MG63 (cell line): Measurements from ENCODE around the gene GCN1. TPM values are rescaled to one million over a fixed set of nuclear protein-coding genes. Genes with fewer than 3 reads are reported as not detected.

Experiments used
- DNase-seq: peaks from one replicate; pipeline ENCODE4 v3.0.0-alpha.2; 2020
- H3K27me3 ChIP-seq: fragments of 250-450 bp; sonication (Bioruptor Pico); 2 replicates; pipeline ENCODE4 v1.5.1; 2020; ENCODE audit warnings: mild to moderate bottlenecking, moderate library complexity
- H3K36me3 ChIP-seq: fragments of 250-450 bp; sonication (Bioruptor Pico); 2 replicates; pipeline ENCODE4 v1.5.1; 2020; ENCODE audit warnings: mild to moderate bottlenecking, moderate library complexity
- H3K4me3 ChIP-seq: fragments of 250-450 bp; sonication (Bioruptor Pico); 2 replicates; pipeline ENCODE4 v1.5.1; 2020; ENCODE audit warnings: mild to moderate bottlenecking, moderate library complexity
- H3K9me3 ChIP-seq: fragments of 250-450 bp; sonication (Bioruptor Pico); 2 replicates; pipeline ENCODE4 v1.5.1; 2020; ENCODE audit warnings: mild to moderate bottlenecking, moderate library complexity
- total RNA-seq: library from RNA; depleted of rRNA; stranded (reverse); fragments of >200 nt; shearing (Covaris generic); gene quantifications from 2 replicates; pipeline ENCODE4 v1.2.3, GENCODE V29; 2014; ENCODE audit warnings: low replicate concordance

Gene GCN1
- total RNA-seq, 1 experiment from 2014 or later, result 76.8 TPM

DNA sequence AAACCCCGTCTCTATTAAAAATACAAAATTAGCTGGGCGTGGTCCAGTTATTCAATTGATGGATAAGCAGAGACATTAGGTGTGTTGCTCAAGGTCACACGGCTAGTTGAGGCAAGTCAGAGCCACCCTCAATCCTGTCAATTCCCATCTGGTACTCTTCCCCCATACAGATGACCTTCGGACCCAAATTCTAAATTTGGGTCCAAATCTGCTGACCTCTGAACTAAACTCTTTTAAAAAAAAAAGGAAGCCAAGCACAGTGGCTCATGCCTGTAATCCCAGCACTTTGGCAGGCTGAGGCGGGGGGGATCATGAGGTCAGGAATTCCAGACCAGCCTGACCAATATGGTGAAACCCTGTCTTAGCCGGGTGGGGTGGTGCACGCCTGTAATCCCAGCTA is 23.9 kb downstream of the GCN1 start:
- Histone ChIP-seq H3K4me3 (no peak overlapping the region), H3K9me3 (no peaks in the 10 kb centered on the region), H3K27me3 (no peaks in the 10 kb centered on the region), H3K36me3 (peaks cover 68% of the 10 kb centered on the region)
- no peak for DNase-seq

- Histone ChIP-seq H3K36me3 (peaks cover 65% of the 10 kb centered on the region), H3K9me3 (no peaks in the 10 kb centered on the region), H3K27me3 (no peaks in the 10 kb centered on the region), H3K4me3 (no peak overlapping the region)
- DNase-seq, result no peak
Observed at GRCh38 chr12:120169946-120170345, 24.6 kb downstream of the GCN1 start.

DNA sequence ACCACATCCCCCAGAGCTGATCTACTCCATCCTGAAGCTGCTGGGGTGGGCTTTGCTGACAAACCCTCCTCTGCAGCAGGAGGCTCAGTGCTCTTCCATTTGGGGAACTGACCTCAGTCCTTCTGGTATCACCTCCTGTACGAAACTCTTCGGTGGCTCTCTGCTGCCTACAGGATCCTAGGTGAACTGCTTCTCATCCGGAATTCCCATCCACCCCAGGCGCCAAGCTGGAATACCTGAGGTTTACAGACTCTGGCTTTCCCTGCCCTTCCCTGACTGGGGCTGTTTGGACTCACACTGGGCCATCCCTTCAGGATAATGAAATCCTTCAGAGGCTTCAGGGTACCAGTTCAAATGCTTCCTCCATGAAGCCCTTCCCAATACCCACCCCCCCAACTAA is 26.2 kb downstream of the GCN1 start:
- no peak for DNase-seq
- H3K27me3 ChIP-seq, result no peaks in the 10 kb centered on the region
- no peak overlapping the region for H3K4me3 ChIP-seq
- H3K36me3 ChIP-seq, result peaks cover 66% of the 10 kb centered on the region
- no peaks in the 10 kb centered on the region for H3K9me3 ChIP-seq

GRCh38 chr12:120167529-120168095 is 26.9 kb downstream of the GCN1 start:
- Histone ChIP-seq H3K9me3 (no peaks in the 10 kb centered on the region), H3K27me3 (no peaks in the 10 kb centered on the region), H3K4me3 (no peak overlapping the region), H3K36me3 (peaks cover 68% of the 10 kb centered on the region)
- DNase-seq, result no peak

GRCh38 chr12:120164293-120164692 is 30.2 kb downstream of the GCN1 start:
- DNase-seq, result no peak
- H3K9me3 ChIP-seq, result no peaks in the 10 kb centered on the region
- H3K4me3 ChIP-seq, result no peak overlapping the region
- H3K27me3 ChIP-seq, result no peaks in the 10 kb centered on the region
- H3K36me3 ChIP-seq, result peaks cover 72% of the 10 kb centered on the region

- no peak overlapping the region for H3K4me3 ChIP-seq
- peaks cover 74% of the 10 kb centered on the region for H3K36me3 ChIP-seq
- H3K9me3 ChIP-seq, result no peaks in the 10 kb centered on the region
- no peaks in the 10 kb centered on the region for H3K27me3 ChIP-seq
- no peak for DNase-seq
Observed at GRCh38 chr12:120162763-120163162, 31.8 kb downstream of the GCN1 start.

DNA sequence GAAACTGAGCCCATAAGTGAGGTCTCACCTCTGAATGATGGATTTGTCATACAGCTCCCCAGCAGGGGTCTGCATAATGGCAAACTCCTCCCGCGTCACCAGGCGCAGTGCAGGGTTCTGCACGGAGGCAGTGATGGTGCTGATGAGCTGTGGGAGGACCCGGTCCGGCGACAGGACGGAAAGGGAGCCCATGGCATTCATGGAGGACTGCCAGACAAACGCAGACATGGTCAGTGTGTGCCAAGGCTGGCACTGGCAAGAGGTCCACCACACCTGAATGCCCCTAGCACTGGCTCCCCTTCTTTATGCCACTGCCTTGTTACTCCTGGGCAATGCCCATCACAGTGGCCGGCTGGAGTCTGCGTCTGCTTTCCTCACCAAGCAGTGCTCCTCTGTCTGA is 32.7 kb downstream of the GCN1 start:
- no peak for DNase-seq
- Histone ChIP-seq H3K36me3 (peaks cover 78% of the 10 kb centered on the region), H3K4me3 (no peak overlapping the region), H3K9me3 (no peaks in the 10 kb centered on the region), H3K27me3 (no peaks in the 10 kb centered on the region)

DNA sequence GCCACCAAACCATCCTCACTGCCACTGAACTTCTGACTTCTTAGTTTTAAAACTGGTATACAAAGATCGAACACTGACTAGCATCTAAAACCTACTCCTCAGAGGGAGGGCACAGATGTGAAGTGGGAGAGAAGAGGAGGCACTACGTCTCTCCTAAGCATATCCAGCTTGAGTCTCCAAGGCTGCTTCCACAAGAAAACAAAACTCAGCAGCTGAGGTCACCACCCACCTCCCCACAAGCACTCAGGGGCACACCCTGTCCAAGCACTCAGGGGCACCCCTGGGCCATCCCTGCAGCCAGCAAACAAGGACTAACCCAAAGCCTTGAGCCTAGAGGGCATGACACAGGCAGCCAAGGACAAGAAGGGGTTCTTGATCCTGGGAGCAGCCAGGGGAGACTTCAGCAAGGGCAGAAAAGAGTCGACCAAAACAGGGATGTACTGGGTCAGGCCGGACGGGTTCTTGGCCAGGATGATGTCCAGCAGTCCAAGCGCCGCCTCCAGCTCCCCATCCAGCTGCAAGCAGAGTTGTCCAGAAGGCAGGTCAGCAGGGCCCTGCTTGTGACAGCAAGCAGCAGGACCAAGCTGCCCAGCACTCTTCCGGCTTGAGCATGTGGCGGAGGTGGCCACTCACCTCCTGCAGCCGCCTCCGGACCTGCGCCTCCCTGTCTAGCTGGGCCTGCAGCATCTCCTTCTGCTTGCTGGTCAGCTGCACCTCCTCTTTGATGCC is 34.8 kb downstream of the GCN1 start:
- H3K36me3 ChIP-seq, result peaks cover 91% of the 10 kb centered on the region
- DNase-seq, result no peak
- H3K27me3 ChIP-seq, result no peaks in the 10 kb centered on the region
- H3K9me3 ChIP-seq, result no peaks in the 10 kb centered on the region
- no peak overlapping the region for H3K4me3 ChIP-seq

GRCh38 chr12:120158351-120158750 is 36.2 kb downstream of the GCN1 start:
- H3K36me3 ChIP-seq, result peaks cover 93% of the 10 kb centered on the region
- no peak overlapping the region for H3K4me3 ChIP-seq
- no peaks in the 10 kb centered on the region for H3K27me3 ChIP-seq
- H3K9me3 ChIP-seq, result no peaks in the 10 kb centered on the region
- DNase-seq, result no peak

DNA sequence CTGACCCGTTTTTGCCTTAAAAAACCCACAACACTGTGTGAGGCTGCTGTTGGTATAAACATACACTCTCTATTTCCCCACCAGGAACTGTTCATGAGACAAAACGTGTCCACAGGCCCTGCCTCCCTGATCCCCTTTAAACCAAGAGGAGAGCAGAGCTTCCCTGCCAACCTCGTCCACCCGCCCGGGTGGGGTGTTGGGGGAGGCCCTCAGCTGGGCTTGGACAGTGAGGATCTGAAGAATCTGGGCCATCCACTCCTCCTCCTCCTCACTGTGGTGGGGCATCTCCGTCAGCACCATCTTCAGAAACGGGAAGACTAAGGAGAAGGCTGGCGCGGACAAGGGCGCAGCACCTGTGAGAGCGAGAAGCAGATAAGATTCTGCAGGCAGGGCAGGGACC is 36.8 kb downstream of the GCN1 start:
- Histone ChIP-seq H3K27me3 (no peaks in the 10 kb centered on the region), H3K9me3 (no peaks in the 10 kb centered on the region), H3K4me3 (no peak overlapping the region), H3K36me3 (peaks cover 93% of the 10 kb centered on the region)
- no peak for DNase-seq

GRCh38 chr12:120156315-120157259 is 37.9 kb downstream of the GCN1 start:
- DNase-seq, result no peak
- Histone ChIP-seq H3K27me3 (no peaks in the 10 kb centered on the region), H3K4me3 (no peak overlapping the region), H3K9me3 (no peaks in the 10 kb centered on the region), H3K36me3 (peaks cover 87% of the 10 kb centered on the region)

GRCh38 chr12:120155072-120155471 is 39.4 kb downstream of the GCN1 start:
- no peak overlapping the region for H3K4me3 ChIP-seq
- no peaks in the 10 kb centered on the region for H3K27me3 ChIP-seq
- no peaks in the 10 kb centered on the region for H3K9me3 ChIP-seq
- no peak for DNase-seq
- H3K36me3 ChIP-seq, result peaks cover 80% of the 10 kb centered on the region

DNA sequence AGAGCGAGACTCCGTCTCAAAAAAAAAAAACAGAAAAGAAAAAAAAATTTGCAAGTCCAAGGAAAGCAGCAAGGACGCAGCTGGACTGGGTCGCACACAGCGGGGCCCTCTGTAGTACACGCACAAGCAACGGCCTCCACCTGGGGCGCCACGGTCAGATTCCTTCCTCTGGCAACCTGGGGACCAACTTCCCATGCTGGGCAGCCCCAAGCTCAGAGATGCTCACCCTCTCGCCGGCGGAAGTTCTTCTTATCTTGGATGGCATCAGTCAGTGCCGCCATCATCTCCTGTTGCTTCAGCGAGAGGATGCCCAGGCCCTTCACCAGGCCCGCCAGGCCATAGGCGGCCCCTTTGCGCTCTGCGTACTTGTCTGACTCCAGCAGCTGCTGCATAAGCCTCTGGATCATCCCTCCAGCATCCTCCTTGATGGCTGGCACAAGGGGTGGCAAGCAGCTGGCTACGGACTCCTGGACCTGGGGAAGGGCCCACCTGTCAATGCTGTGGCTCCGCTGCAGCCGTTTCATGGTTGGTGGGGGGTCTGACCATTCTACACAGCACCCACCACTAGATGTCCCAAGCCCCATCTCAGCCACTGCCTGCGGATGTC is 43.5 kb downstream of the GCN1 start:
- H3K36me3 ChIP-seq, result peaks cover 83% of the 10 kb centered on the region
- no peak for DNase-seq
- no peak overlapping the region for H3K4me3 ChIP-seq
- no peaks in the 10 kb centered on the region for H3K27me3 ChIP-seq
- H3K9me3 ChIP-seq, result no peaks in the 10 kb centered on the region

DNA sequence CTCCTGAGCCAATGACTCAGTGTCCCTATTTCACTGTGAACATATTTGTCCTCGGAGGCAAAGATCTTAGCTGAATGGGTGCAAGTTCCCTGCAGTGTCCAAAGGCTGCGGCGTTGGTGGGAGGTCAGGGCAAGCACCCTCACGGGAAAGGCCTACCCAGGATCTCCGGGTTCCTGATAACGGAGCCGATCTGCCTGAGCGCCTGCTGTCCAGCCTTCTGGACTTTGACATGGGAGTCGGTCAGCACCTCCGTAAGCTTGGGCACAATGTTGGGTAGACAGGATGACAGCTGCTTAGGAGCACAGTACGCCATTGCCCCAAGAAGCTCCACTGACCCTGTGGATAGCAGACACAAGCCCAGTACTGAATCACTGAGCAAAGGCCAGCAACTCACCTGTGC is 46.5 kb downstream of the GCN1 start:
- Histone ChIP-seq H3K9me3 (no peaks in the 10 kb centered on the region), H3K4me3 (no peak overlapping the region), H3K27me3 (no peaks in the 10 kb centered on the region), H3K36me3 (peaks cover 82% of the 10 kb centered on the region)
- DNase-seq, result no peak

DNA sequence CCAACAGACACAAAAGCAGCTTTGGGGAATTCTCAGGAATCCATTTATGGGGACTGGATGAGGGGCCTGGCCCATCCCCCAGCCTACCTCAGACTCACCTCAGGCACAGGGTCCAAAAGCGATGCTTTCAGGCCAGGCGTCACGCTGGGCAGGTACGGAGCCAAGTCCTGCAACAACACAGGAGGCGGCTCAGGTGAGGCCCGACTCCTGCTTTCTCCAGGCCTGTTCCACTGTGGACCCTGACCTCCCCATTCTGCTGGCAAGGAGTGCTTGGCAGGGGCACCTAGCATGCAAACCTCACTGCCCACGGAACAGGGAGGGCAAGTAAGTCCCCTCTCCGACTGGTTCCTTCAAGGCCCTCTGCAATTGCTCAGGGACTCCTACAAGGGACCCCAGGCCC is 49.4 kb downstream of the GCN1 start:
- no peak overlapping the region for H3K4me3 ChIP-seq

DNA sequence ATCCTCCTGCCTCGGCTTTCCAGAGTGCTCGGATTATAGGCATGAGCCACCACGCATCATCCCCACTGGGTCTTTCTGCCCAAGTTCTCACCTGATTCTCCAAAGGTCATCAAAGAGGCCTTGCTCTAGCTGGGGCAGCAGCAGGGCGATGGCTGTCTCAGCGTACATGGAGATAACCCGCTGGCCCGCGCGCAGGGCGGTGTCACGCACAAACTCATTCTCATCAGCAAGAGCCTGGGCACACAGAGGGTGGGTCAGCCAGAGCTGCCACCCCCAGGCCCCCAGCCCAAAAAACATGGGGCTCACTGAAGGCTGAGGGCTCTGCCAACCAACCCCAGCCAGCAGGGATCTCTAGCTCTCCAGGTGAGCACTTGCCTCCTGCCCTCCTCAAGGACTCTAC is 50.3 kb downstream of the GCN1 start:
- no peak for DNase-seq
- Histone ChIP-seq H3K9me3 (no peaks in the 10 kb centered on the region), H3K36me3 (peaks cover 91% of the 10 kb centered on the region)

More for the DNA sequence above, 49.4 kb downstream of the GCN1 start:
- no peaks in the 10 kb centered on the region for H3K27me3 ChIP-seq
- peaks cover 93% of the 10 kb centered on the region for H3K36me3 ChIP-seq
- no peak for DNase-seq
- H3K9me3 ChIP-seq, result no peaks in the 10 kb centered on the region

More for the DNA sequence above, 50.3 kb downstream of the GCN1 start:
- Histone ChIP-seq H3K4me3 (no peak overlapping the region), H3K27me3 (no peaks in the 10 kb centered on the region)
